Gastrocnemius medialis (tissue), 4 donors: ENCODE measurements around the gene BORCS6. TPM values are rescaled to one million over a fixed set of nuclear protein-coding genes. Genes with fewer than 3 reads are reported as not detected.

Experiments used
- ATAC-seq, 2 donors: fragments of 150-250 bp; one replicate each; pipeline ENCODE4 v1.9.1; 2016
- DNase-seq, 2 donors: peaks; one replicate each; pipeline ENCODE4 v3.0.0-alpha.2; 2019
- H3K27ac ChIP-seq, 4 donors: fragments of 200-600 bp; sonication (generic); 1 replicate in 1 of 4; 2 replicates in 3 of 4; pipeline ENCODE4 v1.5.1; 2016 to 2018; ENCODE audit warnings: mild to moderate bottlenecking in 2 of 4, moderate library complexity in 1 of 4
- H3K27me3 ChIP-seq, 3 donors: fragments of 200-600 bp; sonication (generic) in 2 of 3; 1 replicate in 1 of 3; 2 replicates in 2 of 3; pipeline versions ENCODE4 v1.5.1 to v1.6.0; 2016 to 2019; ENCODE audit warnings: mild to moderate bottlenecking in 1 of 3, moderate library complexity in 1 of 3
- H3K36me3 ChIP-seq, 2 donors: fragments of 200-600 bp; sonication (generic) in 1 of 2; one replicate each; pipeline ENCODE4 v1.5.1; 2017 to 2018
- H3K4me1 ChIP-seq, 2 donors: fragments of 200-600 bp; sonication (generic) in 1 of 2; one replicate each; pipeline ENCODE4 v1.5.1; 2016 to 2017; ENCODE audit warnings: mild to moderate bottlenecking in 2 of 2
- H3K4me3 ChIP-seq, 4 donors: fragments of 200-600 bp; sonication (generic) in 3 of 4; 1 replicate in 1 of 4; 2 replicates in 3 of 4; pipeline ENCODE4 v1.5.1; 2016 to 2019; ENCODE audit warnings: mild to moderate bottlenecking in 2 of 4
- H3K9me3 ChIP-seq, 3 donors: fragments of 200-600 bp; sonication (generic) in 2 of 3; 1 replicate in 1 of 3; 2 replicates in 2 of 3; pipeline ENCODE4 v1.5.1; 2016 to 2019
- CTCF ChIP-seq, 5 experiments: fragments of 450-650 bp in 3 of 5; fragments of 200-600 bp in 2 of 5; sonication (generic) in 2 of 5; IDR thresholded peaks in 4 of 5; conservative IDR thresholded peaks in 1 of 5; 1 replicate in 4 of 5; 2 replicates in 1 of 5; pipeline ENCODE4 v1.5.1; 2016 to 2019; ENCODE audit warnings: antibody characterized with exemption in 5 of 5, mild to moderate bottlenecking in 3 of 5, moderate library complexity in 3 of 5
- POLR2A ChIP-seq, 2 donors: fragments of 450-650 bp; IDR thresholded peaks; one replicate each; pipeline ENCODE4 v1.6.1; 2017; ENCODE audit warnings: antibody characterized with exemption in 2 of 2, mild to moderate bottlenecking in 2 of 2, moderate library complexity in 2 of 2
- in situ Hi-C, 4 donors: fragments of 200-750 bp; cut with MboI; loops; one replicate each; pipeline versions ENCODE4 v1.15.0 to v1.8.0; 2017; ENCODE audit warnings: low sequenced_read_pairs in 4 of 4
- intact Hi-C: fragments of 100-400 bp; cut with DNase I; formaldehyde crosslinking; loops from one replicate; pipeline ENCODE4 v1.15.1; 2023; ENCODE audit warnings: low total_unique reads
- total RNA-seq, 4 donors: library from RNA; depleted of rRNA; stranded (reverse); fragments of >200 nt; gene quantifications; one replicate each; pipeline versions ENCODE4 v1.1.0 to v1.2.3, GENCODE V29; 2016

The BORCS6 gene
- total RNA-seq, 4 donors from 2014 or later, result 16.2 to 34.5 (median 26.2) TPM

GRCh38 chr17:8155996-8156245 lies 34.1 kb downstream of the BORCS6 start:
- peak overlapping the region; percentile 98 to 100 (median 100) for H3K27ac ChIP-seq
- peak overlapping the region; percentile 96 to 97 (median 96) for H3K4me3 ChIP-seq
- DNase-seq, result no peak
- H3K9me3 ChIP-seq, result no peaks in the 10 kb centered on the region
- in situ Hi-C loops, result no loop called here
- H3K36me3 ChIP-seq, result peaks cover 0 to 27% of the 10 kb centered on the region in 2 donors
- no peak for ATAC-seq
- no peaks in the 10 kb centered on the region for H3K27me3 ChIP-seq
- TF ChIP-seq POLR2A (IDR thresholded peaks at IDR 0.05), result no peak
- TF ChIP-seq CTCF (IDR thresholded peaks at IDR 0.05 in 4 of 5, conservative IDR thresholded peaks at IDR 0.05 in 1 of 5), result no peak
- intact Hi-C loops, result loop anchor here (2.0 to 10.0 kb wide), 2 partner anchors 581 to 673 kb away; partner anchors contain the start of gene CD68
- peaks cover 29 to 35% of the 10 kb centered on the region in 2 donors for H3K4me1 ChIP-seq

DNA sequence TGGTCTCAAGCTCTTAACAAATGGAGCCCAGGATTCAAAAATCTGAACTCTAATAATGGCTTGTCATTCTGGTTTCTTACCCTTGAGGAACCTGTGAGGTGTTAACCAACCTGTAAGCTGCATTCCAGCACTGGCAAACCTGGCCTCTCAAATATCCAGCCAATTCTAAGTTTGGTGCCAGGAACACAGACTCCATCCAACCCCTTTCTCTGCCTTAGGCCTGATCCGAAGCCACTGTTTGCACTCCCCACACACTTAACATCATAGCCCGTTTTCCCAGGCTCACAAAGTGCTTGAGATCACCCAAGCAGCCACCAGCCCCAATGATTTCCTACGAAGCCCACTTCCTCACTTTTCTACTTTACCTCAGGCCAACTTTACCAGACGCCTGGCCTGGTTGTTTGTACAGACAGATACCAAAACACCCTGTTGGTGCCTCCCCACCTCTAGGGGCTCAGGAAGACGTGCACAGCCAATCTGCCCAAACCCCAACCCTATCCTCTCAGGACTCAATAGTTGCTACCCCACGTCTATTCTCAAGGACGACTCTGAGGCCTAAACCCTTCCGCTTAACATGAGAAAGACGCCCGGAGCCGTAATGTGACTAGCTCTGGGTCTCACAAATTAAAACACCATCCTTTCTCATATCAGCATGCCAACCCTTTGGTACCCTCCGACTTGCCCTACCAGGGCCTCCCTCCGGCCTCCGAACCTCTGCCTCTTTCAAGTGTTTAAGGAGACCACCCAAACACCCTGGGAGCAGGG lies 34.6 kb downstream of the BORCS6 start:
- peak overlapping the region; percentile 96 to 97 (median 96) for H3K4me3 ChIP-seq
- H3K27me3 ChIP-seq, result no peaks in the 10 kb centered on the region
- TF ChIP-seq POLR2A (IDR thresholded peaks at IDR 0.05) (no peak), CTCF (IDR thresholded peaks at IDR 0.05 in 4 of 5, conservative IDR thresholded peaks at IDR 0.05 in 1 of 5) (no peak)
- H3K27ac ChIP-seq, result peak overlapping the region; percentile 98 to 100 (median 100)
- intact Hi-C loops (loop anchor here (2.0 to 10.0 kb wide), 2 partner anchors 581 to 673 kb away; partner anchors contain the start of gene CD68), in situ Hi-C loops (no loop called here)
- peaks cover 0 to 27% of the 10 kb centered on the region in 2 donors for H3K36me3 ChIP-seq
- DNase-seq, result peak in 1 of 2 donors; percentile 74
- H3K9me3 ChIP-seq, result no peaks in the 10 kb centered on the region
- H3K4me1 ChIP-seq, result peaks cover 30 to 35% of the 10 kb centered on the region in 2 donors
- no peak for ATAC-seq

DNA sequence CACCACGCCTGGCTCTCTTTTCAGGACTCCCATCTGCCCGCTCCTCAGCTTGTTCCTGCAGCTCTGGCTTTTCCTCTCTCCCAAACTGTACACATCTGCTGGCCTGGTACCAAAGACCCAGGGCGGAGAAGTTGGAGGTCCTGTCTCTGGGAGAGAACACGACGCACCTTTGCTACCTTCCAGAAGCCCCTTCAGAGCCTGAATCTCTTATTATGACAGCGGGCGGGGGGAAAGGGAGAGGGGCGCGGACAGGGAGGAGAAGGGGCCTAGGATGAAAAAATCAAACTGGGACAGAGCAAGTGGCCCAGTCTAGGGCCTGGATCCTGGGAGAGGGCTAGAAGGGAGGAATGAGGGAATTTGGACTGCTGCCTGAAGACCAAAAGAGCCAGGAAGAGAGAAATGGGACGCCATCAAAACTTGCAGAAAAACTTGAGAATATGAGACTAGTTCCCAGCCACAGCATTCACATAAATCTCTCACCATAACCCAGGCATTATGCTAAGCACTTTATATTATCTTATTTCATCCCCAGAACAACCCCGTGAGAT lies 35.3 kb downstream of the BORCS6 start:
- in situ Hi-C loops (loop anchor here in 1 of 4 donors (5.0 kb wide), 1 partner anchor 312 kb away; no protein-coding TSS in a partner anchor), intact Hi-C loops (loop anchor here (2.0 to 10.0 kb wide), 5 partner anchors 312 to 912 kb away; partner anchors contain the start of genes CD68, GABARAP and SLC2A4)
- peak overlapping the region; percentile 96 to 97 (median 96) for H3K4me3 ChIP-seq
- H3K36me3 ChIP-seq, result peaks cover 0 to 33% of the 10 kb centered on the region in 2 donors
- TF ChIP-seq POLR2A (IDR thresholded peaks at IDR 0.05) (peak in 1 of 2 donors; percentile 32), CTCF (IDR thresholded peaks at IDR 0.05 in 4 of 5, conservative IDR thresholded peaks at IDR 0.05 in 1 of 5) (no peak)
- H3K9me3 ChIP-seq, result no peaks in the 10 kb centered on the region
- no peaks in the 10 kb centered on the region for H3K27me3 ChIP-seq
- peaks cover 37 to 42% of the 10 kb centered on the region in 2 donors for H3K4me1 ChIP-seq
- DNase-seq, result no peak
- peak overlapping the region; percentile 98 to 100 (median 100) for H3K27ac ChIP-seq
- no peak for ATAC-seq

DNA sequence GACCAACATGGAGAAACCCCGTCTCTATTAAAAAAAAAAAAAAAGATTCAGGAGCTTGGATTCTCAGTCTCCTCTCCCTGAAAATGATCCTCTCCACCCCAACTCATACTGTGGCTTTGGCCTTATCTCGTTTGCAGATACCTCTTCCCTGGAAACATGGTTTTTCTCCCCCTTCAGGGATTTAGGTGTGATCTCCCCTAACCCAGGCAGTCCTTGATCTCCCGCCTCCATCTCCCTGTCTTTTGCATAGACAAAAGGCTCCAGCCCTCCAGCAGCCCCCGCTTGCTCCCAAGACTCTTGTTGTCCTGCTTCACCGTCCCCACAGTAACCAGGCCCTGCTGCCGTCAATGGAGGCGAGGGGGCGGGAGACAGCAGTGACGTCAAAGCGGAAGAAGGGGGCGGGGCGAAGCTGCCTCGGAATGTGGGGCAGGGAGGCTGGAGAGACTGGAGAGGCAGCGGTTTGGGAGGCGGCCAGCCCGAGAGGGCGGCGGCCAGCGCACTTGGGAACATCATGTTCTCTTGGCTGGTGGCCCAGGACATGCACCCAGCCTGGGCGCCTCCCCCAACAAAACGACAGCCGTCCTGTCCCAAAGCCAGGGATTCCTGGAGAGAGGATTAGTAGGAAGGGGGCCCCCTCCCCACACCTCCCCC lies 35.9 kb downstream of the BORCS6 start:
- in situ Hi-C loops, result loop anchor here in 1 of 4 donors (5.0 kb wide), 1 partner anchor 312 kb away; no protein-coding TSS in a partner anchor
- Histone ChIP-seq H3K4me3 (peak overlapping the region; percentile 96 to 97 (median 96)), H3K27ac (peak overlapping the region; percentile 98 to 100 (median 100)), H3K27me3 (no peaks in the 10 kb centered on the region), H3K9me3 (no peaks in the 10 kb centered on the region), H3K36me3 (peaks cover 0 to 33% of the 10 kb centered on the region in 2 donors), H3K4me1 (peaks cover 42 to 48% of the 10 kb centered on the region in 2 donors)
- ATAC-seq (peak; percentile 28 to 29), DNase-seq (peak; percentile 99 to 100)
- intact Hi-C loops, result loop anchor here (2.0 to 10.0 kb wide), 5 partner anchors 312 to 912 kb away; partner anchors contain the start of genes CD68, GABARAP and SLC2A4
- TF ChIP-seq POLR2A (IDR thresholded peaks at IDR 0.05), result peak; percentile 70 to 95
- TF ChIP-seq CTCF (IDR thresholded peaks at IDR 0.05 in 4 of 5, conservative IDR thresholded peaks at IDR 0.05 in 1 of 5), result no peak
